SK-N-SH (cell line): ENCODE results near the gene SCN11A. TPM values are rescaled to one million over a fixed set of nuclear protein-coding genes. Genes with fewer than 3 reads are reported as not detected.

Source experiments
- CTCF ChIA-PET: fragments of 300-600, 350-600 bp; formaldehyde crosslinking; extraction: SDS; loops from one replicate; lab custom pipeline; 2021; lab: Yijun Ruan, JAX
- POLR2A ChIA-PET: fragments of 350-600 bp; sonication (Branson Sonifier 250); formaldehyde crosslinking; extraction: SDS; loops from one replicate; lab custom pipeline; 2020; ENCODE audit warnings: antibody characterized with exemption, inconsistent platforms; lab: Yijun Ruan, JAX
- DNase-seq: peaks from one replicate; pipeline ENCODE4 v3.0.0; 2012
- H2AFZ ChIP-seq: fragments of 200-600 bp; sonication (generic); 2 replicates; pipeline ENCODE4 v1.8.1; 2016; ENCODE audit warnings: antibody characterized with exemption, mild to moderate bottlenecking, low read depth
- H3F3A ChIP-seq: fragments of 200-600 bp; sonication (generic); replicated peaks from 2 replicates; pipeline ENCODE3; 2016; ENCODE audit warnings: antibody characterized with exemption, mild to moderate bottlenecking; ENCODE audit not compliant: insufficient read depth
- H3K27ac ChIP-seq, 2 experiments: fragments of 200-500 bp in 1 of 2; fragments of 200-600 bp in 1 of 2; sonication (Bioruptor generic) in 1 of 2; sonication (generic), shearing (Covaris generic) in 1 of 2; 2 replicates each; pipeline versions ENCODE4 v1.5.1 to v1.6.1; 2014 to 2016; ENCODE audit warnings: low read depth in 2 of 2, inconsistent platforms in 1 of 2, low read length in 1 of 2, mild to moderate bottlenecking in 1 of 2, mixed read lengths in 1 of 2
- H3K27me3 ChIP-seq: fragments of 200-600 bp; sonication (generic), shearing (Covaris generic); 2 replicates; pipeline ENCODE4 v1.6.1; 2016; ENCODE audit warnings: mixed run types; ENCODE audit not compliant: insufficient read depth
- H3K36me3 ChIP-seq, 2 experiments: fragments of 200-500 bp in 1 of 2; fragments of 200-600 bp in 1 of 2; sonication (Bioruptor generic) in 1 of 2; sonication (generic) in 1 of 2; replicated peaks in 1 of 2; 2 replicates each; pipeline versions ENCODE3 to v1.5.1; 2014 to 2016; ENCODE audit warnings: low read length in 1 of 2, mild to moderate bottlenecking in 1 of 2; ENCODE audit not compliant: insufficient read depth in 2 of 2, control insufficient read depth in 1 of 2
- H3K4me1 ChIP-seq, 2 experiments: fragments of 200-500 bp in 1 of 2; fragments of 200-600 bp in 1 of 2; sonication (Bioruptor generic) in 1 of 2; sonication (generic), shearing (Covaris generic) in 1 of 2; 2 replicates each; pipeline versions ENCODE4 v1.5.1 to v1.6.1; 2014 to 2016; ENCODE audit warnings: low read depth in 1 of 2, low read length in 1 of 2, mixed run types in 1 of 2; ENCODE audit not compliant: insufficient read depth in 2 of 2, control insufficient read depth in 1 of 2
- H3K4me2 ChIP-seq: fragments of 200-600 bp; sonication (generic), shearing (Covaris generic); 2 replicates; pipeline ENCODE4 v1.6.1; 2017; ENCODE audit warnings: mixed run types
- H3K4me3 ChIP-seq, 2 experiments: fragments of 200-500 bp in 1 of 2; fragments of 200-600 bp in 1 of 2; sonication (Bioruptor generic) in 1 of 2; sonication (generic), shearing (Covaris generic) in 1 of 2; 2 replicates each; pipeline versions ENCODE4 v1.5.1 to v1.8.1; 2014 to 2016; ENCODE audit warnings: low read depth in 2 of 2, inconsistent platforms in 1 of 2, low read length in 1 of 2, mild to moderate bottlenecking in 1 of 2, mixed read lengths in 1 of 2, moderate library complexity in 1 of 2
- H3K79me2 ChIP-seq: fragments of 200-600 bp; sonication (generic); 2 replicates; pipeline ENCODE4 v1.8.1; 2017; ENCODE audit warnings: mild to moderate bottlenecking; ENCODE audit not compliant: insufficient read depth
- H3K9ac ChIP-seq: fragments of 200-600 bp; sonication (generic); 2 replicates; pipeline ENCODE4 v1.6.1; 2017; ENCODE audit warnings: mixed run types
- H3K9me2 ChIP-seq: fragments of 200-600 bp; sonication (generic); 2 replicates; pipeline ENCODE4 v1.6.1; 2017; ENCODE audit warnings: mixed run types
- H3K9me3 ChIP-seq: fragments of 200-600 bp; sonication (generic); 2 replicates; pipeline ENCODE4 v1.6.1; 2017; ENCODE audit warnings: mixed run types, mild to moderate bottlenecking, moderate library complexity
- H4K20me1 ChIP-seq: fragments of 200-600 bp; sonication (generic); 2 replicates; pipeline ENCODE4 v1.6.1; 2017; ENCODE audit warnings: mild to moderate bottlenecking, mixed run types; ENCODE audit not compliant: insufficient read depth
- CTCF ChIP-seq: fragments of 200-600 bp; sonication (generic); IDR thresholded peaks from 2 replicates; pipeline ENCODE4 v1.6.1; 2017; ENCODE audit warnings: antibody characterized with exemption, mild to moderate bottlenecking, moderate library complexity
- FOSL2 ChIP-seq: IDR thresholded peaks from 2 replicates; pipeline ENCODE4 v1.4.0; 2012; ENCODE audit warnings: low read depth, mild to moderate bottlenecking, moderate library complexity, borderline replicate concordance
- FOXJ3 ChIP-seq: sonication (generic); formaldehyde crosslinking; IDR thresholded peaks from 2 replicates; pipeline ENCODE4 v1.5.1; 2020; ENCODE audit warnings: mild to moderate bottlenecking, missing genetic modification reagents
- JUND ChIP-seq: IDR thresholded peaks from 2 replicates; pipeline ENCODE4 v1.4.0; 2012
- MAX ChIP-seq: IDR thresholded peaks from 2 replicates; pipeline ENCODE4 v1.4.0; 2012; ENCODE audit warnings: low read depth
- REST ChIP-seq: IDR thresholded peaks from 2 replicates; pipeline ENCODE4 v1.6.1; 2012; ENCODE audit warnings: mild to moderate bottlenecking, low read depth, low read length, moderate library complexity
- USF2 ChIP-seq: fragments of 150-350 bp; IDR thresholded peaks from 2 replicates; pipeline ENCODE4 v1.6.1; 2017; ENCODE audit warnings: antibody characterized with exemption, low read length, low read depth, borderline replicate concordance
- WGBS: methylation state at CpG from one replicate; pipeline ENCODE4 v1.1.6; 2017; ENCODE audit warnings: low lambda C conversion rate; 5-methylcytosine and 5-hydroxymethylcytosine counted together
- polyA plus RNA-seq, 3 experiments: library from polyadenylated mRNA; depleted of rRNA; stranded (reverse); fragments of >200 nt; gene quantifications; 2 replicates each; pipeline ENCODE4 v1.2.3, GENCODE V29; 2012

The SCN11A gene
- polyA plus RNA-seq, 1 of the 3 experiments (the other 2 are of a cell fraction) = 0.02 TPM

GRCh38 chr3:39025222-39025970 lies 26.3 kb downstream of the SCN11A start:
- H3K4me3 ChIP-seq = no peak overlapping the region
- 61% methylated on average over 6 of the region's 6 CpGs for WGBS
- DNase-seq = no peak

More at GRCh38 chr3:39025222-39025970, 26.3 kb downstream of the SCN11A start:
- no peaks in the 10 kb centered on the region for H3K9me2 ChIP-seq
- no peak overlapping the region for H3K27ac ChIP-seq
- peaks cover 0 to 4% of the 10 kb centered on the region in 2 experiments; a peak in 1 of 4 replicates for H3K4me1 ChIP-seq
- no peak overlapping the region for H3K4me2 ChIP-seq
- no peaks in the 10 kb centered on the region for H4K20me1 ChIP-seq
- POLR2A ChIA-PET = no interaction called here
- no peaks in the 10 kb centered on the region for H3K79me2 ChIP-seq
- CTCF ChIA-PET = interaction anchor here (0.9 kb wide), 1 partner anchor 511 kb away, joined by 3 read pairs; no protein-coding TSS in a partner anchor
- no peaks in the 10 kb centered on the region; the same call in 1 of the 2 replicates for H3K27me3 ChIP-seq
- no peaks in the 10 kb centered on the region for H3K36me3 ChIP-seq
- H3K9ac ChIP-seq = no peak overlapping the region
- no peaks in the 10 kb centered on the region for H3K9me3 ChIP-seq
- H2AFZ ChIP-seq = no peak overlapping the region
- H3F3A ChIP-seq = no peaks in the 10 kb centered on the region
- TF ChIP-seq FOXJ3 = no peak
- TF ChIP-seq REST = no peak
- no peak for TF ChIP-seq MAX
- no peak for TF ChIP-seq FOSL2
- no peak for TF ChIP-seq JUND
- no peak for TF ChIP-seq CTCF
- TF ChIP-seq USF2 = no peak
